Measurements from ENCODE around the gene ZNF502. TPM values are rescaled to one million over a fixed set of nuclear protein-coding genes. Genes with fewer than 3 reads are reported as not detected.

Gene ZNF502
- polyA plus RNA-seq, 1 experiment = 2.0 TPM

- CTCF ChIA-PET = interaction anchor here (0.9 kb wide), 1 partner anchor 126 kb away, joined by 3 read pairs; no protein-coding TSS in a partner anchor
- no peak for TF ChIP-seq CTCF (IDR thresholded peaks at IDR 0.05; ENCODE audit: insufficient read depth, low read depth, low read length)
- POLR2A ChIA-PET = interaction anchor here (0.6 to 0.9 kb wide), 2 partner anchors 189 to 207 kb away, joined by 3 to 5 read pairs; partner anchors contain the start of gene ZKSCAN7
- H3K36me3 ChIP-seq (ENCODE audit: control insufficient read depth, insufficient read depth, low read length) = no peaks in the 10 kb centered on the region
- peak within 1 kb of the TSS; percentile 62 for H3K4me3 ChIP-seq (ENCODE audit: low read depth, low read length)
- DNase-seq (ENCODE audit: low read depth) = peak; percentile 56
- H3K27me3 ChIP-seq (ENCODE audit: control insufficient read depth, insufficient read depth, low read length) = no peaks in the 10 kb centered on the region
These were observed 49.1 kb downstream of the ZNF502 start, which contains the start of the genes KIAA1143 and KIF15 for GRCh38 chr3:44761424-44762169. Gene KIAA1143, minus strand, starts transcription at chr3:44761619. Its CDS starts 17 bp downstream, at chr3:44761602. Gene KIF15, plus strand, starts transcription at chr3:44761794. Its CDS starts 72 bp downstream, at chr3:44761866.

DNA sequence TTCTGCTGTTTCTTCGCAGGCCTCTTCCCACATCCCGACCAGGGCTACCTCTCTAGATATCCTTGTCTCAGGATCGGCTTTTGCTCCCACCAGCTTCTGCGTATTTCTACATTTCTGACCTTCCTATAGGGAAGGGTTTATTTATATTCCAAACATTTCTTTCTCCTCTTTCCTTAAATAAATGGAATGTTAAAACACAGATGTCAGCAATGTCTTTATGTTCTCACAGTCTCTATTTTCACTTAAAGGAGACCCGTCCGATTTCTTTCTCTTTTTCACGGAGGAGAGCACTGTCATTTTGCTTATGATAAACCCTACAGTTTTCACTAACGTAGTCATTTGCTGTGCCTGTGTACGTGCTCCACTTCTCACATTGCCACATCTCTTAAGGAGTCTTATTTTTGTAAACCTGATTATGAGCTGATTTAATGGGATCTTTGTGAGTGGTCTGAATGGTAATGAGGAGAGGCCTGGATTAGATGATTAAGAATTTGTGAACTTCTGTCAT, 49.8 kb downstream of the ZNF502 start:
- H3K36me3 ChIP-seq (ENCODE audit: control insufficient read depth, insufficient read depth, low read length) = no peaks in the 10 kb centered on the region
- no peaks in the 10 kb centered on the region for H3K27me3 ChIP-seq (ENCODE audit: control insufficient read depth, insufficient read depth, low read length)
- POLR2A ChIA-PET = interaction anchor here (0.9 kb wide), 1 partner anchor 207 kb away, joined by 3 read pairs; the partner anchor contains the start of gene ZKSCAN7
- DNase-seq (ENCODE audit: low read depth) = peak; percentile 0
- CTCF ChIA-PET = interaction anchor here (0.9 kb wide), 1 partner anchor 125 kb away, joined by 3 read pairs; no protein-coding TSS in a partner anchor
- H3K4me3 ChIP-seq (ENCODE audit: low read depth, low read length) = peak overlapping the region; percentile 62
- no peak for TF ChIP-seq CTCF (IDR thresholded peaks at IDR 0.05; ENCODE audit: insufficient read depth, low read depth, low read length)

DNA sequence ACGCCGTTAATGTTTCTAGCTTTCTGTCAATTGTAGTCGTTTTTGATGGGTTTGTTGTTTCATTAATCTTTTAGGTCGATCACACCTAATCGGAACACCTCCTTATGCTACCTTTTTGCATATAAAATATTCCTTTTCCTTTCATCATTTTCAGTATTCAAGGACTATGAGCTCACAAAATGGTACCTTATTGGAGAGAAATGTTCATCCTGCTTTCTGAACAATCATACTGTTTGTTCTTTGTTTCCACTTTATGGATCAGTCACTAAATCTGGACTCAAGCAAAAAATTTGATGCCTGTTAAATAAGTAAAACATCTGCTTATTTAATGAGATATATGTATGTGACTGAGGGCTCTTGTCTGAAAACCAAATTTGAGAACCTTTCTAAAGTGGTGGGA, 50.2 kb downstream of the ZNF502 start:
- H3K27me3 ChIP-seq (ENCODE audit: control insufficient read depth, insufficient read depth, low read length) = no peaks in the 10 kb centered on the region
- ChIA-PET POLR2A (no interaction called here), CTCF (interaction anchor here (0.9 kb wide), 1 partner anchor 125 kb away, joined by 3 read pairs; no protein-coding TSS in a partner anchor)
- no peak for TF ChIP-seq CTCF (IDR thresholded peaks at IDR 0.05; ENCODE audit: insufficient read depth, low read depth, low read length)
- H3K36me3 ChIP-seq (ENCODE audit: control insufficient read depth, insufficient read depth, low read length) = no peaks in the 10 kb centered on the region
- H3K4me3 ChIP-seq (ENCODE audit: low read depth, low read length) = peak overlapping the region; percentile 62
- DNase-seq (ENCODE audit: low read depth) = no peak

- H3K4me3 ChIP-seq (ENCODE audit: low read depth, low read length) = no peak overlapping the region
- no peak for TF ChIP-seq CTCF (IDR thresholded peaks at IDR 0.05; ENCODE audit: insufficient read depth, low read depth, low read length)
- no peaks in the 10 kb centered on the region for H3K36me3 ChIP-seq (ENCODE audit: control insufficient read depth, insufficient read depth, low read length)
- ChIA-PET CTCF (no interaction called here), POLR2A (no interaction called here)
- H3K27me3 ChIP-seq (ENCODE audit: control insufficient read depth, insufficient read depth, low read length) = no peaks in the 10 kb centered on the region
- no peak for DNase-seq (ENCODE audit: low read depth)
These were observed 51.8 kb downstream of the ZNF502 start for GRCh38 chr3:44764248-44764647.

DNA sequence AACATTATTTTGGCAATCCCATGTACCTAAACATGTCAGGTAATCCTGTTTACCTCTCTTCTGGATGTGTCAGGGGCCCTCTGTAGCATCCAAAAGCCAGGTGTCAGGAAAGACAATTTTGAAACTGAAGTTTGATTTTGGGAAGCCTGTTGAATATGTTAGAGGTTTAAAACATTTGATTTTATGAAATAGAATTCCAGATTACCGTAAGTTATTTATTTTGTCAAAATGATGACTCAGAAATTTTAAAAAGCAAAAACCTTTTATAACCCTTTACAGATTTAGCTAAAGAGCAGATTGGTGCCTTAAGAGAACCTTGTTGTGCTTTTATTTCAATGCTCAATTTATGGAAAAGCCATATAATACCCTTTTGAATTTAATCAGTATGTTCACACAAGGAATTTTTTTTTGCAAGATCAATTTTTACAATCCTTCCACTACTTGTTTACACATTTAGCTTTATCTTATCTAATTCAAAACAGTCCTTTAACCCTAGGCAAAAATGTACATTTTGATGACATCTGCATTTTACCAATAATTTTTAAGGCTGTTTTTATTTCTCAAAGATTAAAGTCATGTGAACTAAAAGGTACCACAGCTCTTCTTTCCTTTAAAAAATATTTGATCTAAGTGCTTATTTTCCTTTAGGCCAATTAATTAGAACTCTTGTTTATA, 59.1 kb downstream of the ZNF502 start:
- Histone ChIP-seq H3K27me3 (ENCODE audit: control insufficient read depth, insufficient read depth, low read length) (no peaks in the 10 kb centered on the region), H3K4me3 (ENCODE audit: low read depth, low read length) (no peak overlapping the region), H3K36me3 (ENCODE audit: control insufficient read depth, insufficient read depth, low read length) (no peaks in the 10 kb centered on the region)
- POLR2A ChIA-PET = no interaction called here
- TF ChIP-seq CTCF (IDR thresholded peaks at IDR 0.05; ENCODE audit: insufficient read depth, low read depth, low read length) = no peak
- CTCF ChIA-PET = no interaction called here
- DNase-seq (ENCODE audit: low read depth) = no peak

Data from BJ (cell line).